Measurements from ENCODE around the gene ICA1L.
"Not testable (repeated sequence)": the region's sequence is repeated elsewhere in the genome, so short reads cannot be mapped to it uniquely, and the experiment has no call there.

Gene ICA1L

DNA sequence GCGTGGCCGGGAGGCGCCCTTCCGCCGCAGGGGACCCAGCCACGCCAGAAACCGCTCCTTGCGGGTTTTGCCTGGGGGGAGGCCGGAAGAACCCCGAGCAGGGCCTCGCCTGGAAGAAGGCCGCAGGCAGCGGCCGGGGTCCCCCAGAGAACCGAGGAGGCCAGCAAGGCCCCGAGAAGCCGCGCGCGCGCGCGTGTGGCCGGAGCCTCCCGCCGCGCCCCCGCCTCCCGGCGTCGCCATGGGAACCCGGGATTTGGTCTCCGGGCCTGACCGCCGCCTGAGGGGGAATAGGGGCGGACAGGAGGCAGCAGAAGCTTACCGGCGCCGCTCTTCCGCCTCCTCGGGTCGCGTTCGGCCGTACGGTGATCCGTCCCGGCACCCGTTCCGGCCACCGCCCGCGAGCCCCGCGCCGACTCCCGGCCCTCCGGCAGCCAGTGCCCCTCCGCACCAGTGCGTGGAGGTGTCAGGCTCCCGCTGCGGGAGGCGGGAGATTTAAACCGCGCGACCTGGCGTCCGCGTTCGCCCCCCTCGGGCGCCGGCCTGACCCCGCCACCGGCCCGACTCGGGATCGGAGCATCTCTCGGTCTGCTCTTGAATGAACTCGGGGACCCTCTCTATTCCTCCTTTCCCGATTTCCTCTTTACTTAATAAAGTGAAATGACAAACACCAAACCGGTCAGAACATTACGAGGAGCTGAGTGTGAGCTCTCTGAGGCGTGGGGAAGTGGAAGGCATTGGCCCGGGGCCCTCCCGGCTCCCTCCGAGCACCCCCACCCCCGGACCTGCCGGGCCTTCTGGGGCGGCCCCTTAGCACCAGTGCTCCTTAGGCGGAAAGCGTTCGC, at the start of gene ICA1L:
TSS of gene ICA1L (minus strand) at position 467 of the 842 bp plus-strand sequence. CDS start 42,757 bp downstream, outside the sequence.
- DNase-seq, result peak; percentile 62 to 75

DNA sequence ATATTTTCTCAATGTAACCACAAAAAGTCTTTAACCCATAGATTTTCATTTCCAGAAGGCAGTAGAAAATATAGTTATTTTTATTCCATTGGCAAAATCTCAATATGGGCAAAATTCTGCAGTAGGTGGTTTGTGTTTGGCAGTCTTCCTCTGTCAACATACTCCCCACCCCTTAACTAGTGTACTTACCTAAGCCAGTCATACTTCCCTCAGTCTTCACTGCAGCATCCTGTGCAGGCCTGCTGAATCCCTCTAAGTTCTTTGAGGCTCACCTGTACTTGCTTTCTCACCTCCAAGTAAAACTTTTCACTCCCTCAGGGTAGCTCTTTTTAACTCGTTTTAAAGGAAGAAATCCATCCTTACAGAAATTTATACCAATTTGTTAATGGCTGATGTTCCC, 47.3 kb upstream of the ICA1L start:
- DNase-seq, result no peak

DNA sequence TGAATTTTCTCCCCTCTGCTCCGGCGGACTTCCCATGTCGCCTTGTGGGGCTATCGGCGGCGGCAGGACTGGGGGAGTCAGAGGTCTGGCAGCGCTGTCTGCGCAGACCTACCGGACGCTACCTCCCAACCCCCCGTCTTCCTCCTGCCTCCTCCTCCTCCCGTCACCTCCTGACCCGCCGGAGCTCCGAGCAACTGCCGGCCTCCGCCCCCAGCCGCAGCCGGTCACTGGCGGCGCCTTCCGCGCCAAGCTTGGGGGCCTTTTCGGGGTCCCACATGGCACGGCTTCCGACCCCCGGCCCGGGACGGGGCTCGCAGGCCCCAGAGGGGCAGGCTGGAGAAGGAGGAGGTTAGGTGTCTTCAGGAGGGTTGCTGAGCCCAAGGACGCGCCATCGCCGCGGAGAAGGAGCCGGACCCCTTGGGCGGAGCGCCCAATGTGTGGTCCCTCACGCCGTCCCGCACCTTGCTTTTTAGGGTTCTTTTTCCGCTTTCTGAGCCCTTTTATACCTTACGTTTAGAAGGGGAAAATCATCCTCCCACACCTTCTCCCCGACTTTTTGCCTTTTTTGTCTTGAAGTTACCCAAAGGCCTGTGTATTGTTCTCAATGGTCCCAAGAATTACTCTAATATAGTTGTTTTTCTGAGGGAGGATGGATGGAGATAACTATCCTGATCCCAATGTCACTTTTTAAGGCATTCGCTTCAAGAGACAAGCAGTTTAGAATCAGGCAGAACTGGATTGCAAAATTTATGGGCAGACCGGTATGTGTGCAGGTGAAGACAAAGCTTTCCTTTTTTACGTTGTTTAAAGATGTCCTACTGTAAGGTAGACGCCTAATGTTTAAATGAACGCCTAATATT, 41.0 kb upstream of the ICA1L start:
- DNase-seq, result not testable (repeated sequence)

DNA sequence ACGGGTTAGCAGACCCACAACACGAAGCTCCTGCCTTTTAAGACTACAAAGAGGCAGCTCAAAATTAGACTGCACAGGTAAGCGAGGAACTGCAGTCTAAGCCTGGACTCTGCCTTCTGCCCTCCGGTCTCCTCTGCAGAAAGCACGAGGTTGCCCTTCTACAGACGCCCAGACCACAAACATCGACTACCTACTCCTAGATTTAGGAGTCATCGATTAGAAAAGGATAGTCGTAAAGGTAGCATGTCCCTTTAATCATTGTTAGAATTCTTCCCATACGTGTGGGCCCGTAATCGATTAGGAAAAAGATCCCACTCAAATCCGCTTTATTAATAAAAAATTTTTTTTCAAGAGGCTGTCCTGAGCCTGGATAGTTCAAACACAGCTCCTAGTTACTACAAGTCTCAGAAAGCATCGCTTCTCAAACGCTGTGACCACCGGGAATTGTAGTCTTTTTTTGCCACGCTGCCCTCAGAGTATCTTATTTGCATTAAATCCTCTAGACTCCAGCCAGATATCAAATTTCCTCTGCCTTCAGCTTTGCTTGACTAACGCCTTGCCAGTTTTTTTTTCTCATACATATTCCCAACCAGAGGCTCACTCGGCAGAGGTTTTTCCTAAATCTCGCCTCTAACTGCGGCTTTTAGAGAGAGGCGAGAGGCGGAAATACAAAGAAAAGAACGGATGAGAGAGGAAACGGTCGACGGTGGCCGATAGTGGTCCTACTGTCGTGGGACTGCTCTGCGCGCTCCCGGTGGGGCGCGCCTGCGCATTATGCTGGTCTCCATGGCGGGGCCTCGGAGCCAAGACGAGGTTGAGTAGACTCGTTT, 40.2 kb upstream of the ICA1L start, which contains the start of the genes CARF and WDR12:
TSS of gene CARF (plus strand) at position 764 of the 830 bp plus-strand sequence. CDS start 29,628 bp downstream, outside the sequence.
TSS of gene WDR12 (minus strand) at position 162 of the 830 bp plus-strand sequence. CDS start 197 bp downstream, outside the sequence.
- peak; percentile 89 to 95 for DNase-seq

DNA sequence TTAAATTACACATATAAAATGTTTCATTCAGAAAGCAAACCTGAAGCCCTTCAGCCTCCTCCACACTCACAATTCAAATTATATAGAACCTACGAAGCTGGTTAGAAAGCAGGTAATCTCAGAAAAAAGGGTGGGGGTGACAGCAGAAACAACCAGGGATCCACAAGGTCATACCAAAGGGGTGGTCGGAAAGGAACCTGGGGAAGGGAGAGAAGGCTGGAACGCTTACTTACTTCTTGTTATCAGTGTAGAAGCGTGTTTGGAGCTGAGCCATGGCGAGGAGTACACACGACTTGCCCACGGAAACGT, 39.6 kb upstream of the ICA1L start:
- no peak for DNase-seq

DNA sequence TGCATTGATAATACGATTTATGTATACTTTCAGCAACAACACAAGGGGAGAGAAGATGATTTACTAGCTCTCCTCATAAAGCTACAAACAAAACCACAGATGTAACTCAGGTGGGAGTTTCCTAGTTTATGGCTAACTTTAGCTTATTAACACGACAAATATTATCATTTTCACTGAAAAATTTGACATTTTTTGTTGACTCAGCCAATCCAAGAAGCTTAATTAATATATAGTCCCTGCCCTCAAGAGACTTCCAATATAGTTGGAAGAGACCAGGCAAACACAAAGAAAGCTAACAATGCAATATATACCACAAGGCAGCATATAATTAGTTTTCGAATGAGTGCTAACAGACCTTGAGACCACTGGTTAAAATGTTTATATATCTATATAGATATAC, 39.1 kb upstream of the ICA1L start:
- DNase-seq, result no peak

DNA sequence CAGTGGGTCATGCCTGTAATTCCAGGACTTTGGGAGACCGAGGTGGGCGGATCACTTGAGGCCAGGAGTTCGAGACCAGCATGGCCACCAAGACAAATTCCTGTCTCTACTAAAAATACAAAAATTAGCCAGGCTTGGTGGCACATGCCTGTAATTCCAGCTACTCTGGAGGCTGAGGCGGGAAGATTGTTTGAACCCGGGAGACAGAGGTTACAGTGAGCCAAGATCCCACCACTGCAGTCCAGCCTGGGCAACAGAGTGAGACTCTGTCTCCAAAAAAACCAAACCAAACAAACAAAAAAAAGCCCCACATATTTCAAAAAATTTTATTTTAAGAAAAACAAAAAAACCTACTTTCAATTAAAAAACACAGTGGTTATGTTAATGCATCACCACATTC, 38.7 kb upstream of the ICA1L start:
- not testable (repeated sequence) for DNase-seq

DNA sequence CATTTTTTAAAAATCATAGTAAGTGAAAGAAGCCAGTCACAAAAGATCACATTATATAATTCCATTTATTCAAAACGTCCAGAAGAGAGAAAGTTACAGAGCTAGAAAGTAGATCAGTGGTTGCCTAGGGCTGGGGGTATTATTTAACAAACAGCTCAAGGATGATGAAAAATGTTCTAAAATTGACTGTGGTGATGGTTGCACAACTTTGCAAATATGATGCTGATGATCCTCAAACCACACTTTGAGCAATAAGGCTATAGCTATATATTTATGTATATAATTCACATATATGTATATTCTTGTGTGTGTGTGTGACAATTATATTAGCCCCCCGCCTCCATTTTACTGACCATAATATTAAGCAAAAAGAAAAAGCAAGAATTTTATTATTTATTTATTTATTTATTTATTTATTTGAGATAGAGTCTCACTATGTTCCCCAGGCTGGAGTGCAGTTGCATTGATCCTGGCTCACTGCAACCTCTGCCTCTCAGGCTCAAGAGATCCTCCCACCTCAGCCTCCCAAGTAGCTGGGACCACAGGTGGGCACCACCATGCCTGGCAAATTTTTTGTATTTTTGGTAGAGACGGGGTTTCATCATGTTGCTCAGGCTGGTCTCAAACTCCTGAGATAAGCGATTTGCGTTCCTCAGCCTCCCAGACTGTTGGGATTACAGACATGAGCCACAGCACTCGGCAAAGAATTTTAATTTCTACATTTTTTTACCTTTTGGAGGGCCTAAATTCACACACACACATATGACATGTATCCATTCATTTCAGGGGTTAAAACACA, 38.0 kb upstream of the ICA1L start:
- DNase-seq, result no peak

DNA sequence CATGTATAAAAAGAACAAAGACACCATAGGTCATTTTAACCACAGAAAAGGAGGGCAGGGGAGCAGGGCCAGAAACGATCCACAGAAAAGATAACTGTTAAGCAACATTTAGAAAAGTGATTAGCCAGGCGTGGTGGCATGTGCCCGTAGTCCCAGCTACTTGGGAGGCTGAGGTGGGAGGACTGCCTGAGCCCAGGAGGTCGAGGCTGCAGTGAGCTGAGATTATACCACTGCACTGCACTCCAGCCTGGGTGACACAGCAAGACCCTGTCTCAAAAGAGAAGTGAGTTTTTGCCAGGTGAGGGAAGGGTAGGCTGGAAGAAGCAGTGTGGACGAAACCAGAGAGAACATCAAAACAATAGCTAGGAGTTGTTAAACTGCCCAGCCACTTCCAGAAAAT, 36.6 kb upstream of the ICA1L start:
- DNase-seq, result no peak

DNA sequence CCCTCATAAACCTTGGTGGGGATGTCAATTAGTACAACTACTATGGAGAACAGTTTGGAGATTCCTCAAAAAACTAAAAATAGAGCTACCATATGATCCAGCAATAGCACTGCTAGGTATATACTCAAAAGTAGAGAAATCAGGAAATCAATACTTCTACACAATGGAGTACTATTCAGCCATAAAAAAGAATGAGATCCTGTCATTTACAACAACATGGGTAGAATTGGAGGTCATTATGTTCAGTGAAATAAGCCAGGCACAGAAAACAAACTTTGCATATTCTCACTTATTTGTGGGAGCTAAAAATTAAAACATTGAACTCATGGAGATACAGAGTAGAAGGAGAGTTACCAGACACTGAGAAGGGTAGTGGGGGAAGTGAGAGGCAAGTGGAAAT, 33.9 kb upstream of the ICA1L start:
- not testable (repeated sequence) for DNase-seq

DNA sequence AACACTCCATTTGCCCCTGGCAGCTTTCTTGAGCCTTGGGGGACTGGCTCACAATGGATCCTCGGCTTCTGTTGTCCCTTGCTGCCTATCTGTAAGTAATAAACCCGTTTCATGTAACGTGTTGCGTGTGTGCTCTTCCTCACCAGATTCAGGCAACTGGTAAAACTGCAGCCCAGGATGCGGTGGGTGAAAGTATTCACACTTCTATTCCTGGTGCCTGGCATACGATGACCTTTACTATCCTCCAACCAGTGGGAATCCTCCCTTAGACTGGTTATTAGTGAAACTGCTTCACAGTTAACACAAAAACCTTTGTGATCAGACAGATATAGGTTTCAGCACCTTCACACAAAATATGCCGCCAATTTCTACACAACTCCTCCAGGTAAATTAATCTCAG, 13.6 kb upstream of the ICA1L start:
- DNase-seq, result no peak

DNA sequence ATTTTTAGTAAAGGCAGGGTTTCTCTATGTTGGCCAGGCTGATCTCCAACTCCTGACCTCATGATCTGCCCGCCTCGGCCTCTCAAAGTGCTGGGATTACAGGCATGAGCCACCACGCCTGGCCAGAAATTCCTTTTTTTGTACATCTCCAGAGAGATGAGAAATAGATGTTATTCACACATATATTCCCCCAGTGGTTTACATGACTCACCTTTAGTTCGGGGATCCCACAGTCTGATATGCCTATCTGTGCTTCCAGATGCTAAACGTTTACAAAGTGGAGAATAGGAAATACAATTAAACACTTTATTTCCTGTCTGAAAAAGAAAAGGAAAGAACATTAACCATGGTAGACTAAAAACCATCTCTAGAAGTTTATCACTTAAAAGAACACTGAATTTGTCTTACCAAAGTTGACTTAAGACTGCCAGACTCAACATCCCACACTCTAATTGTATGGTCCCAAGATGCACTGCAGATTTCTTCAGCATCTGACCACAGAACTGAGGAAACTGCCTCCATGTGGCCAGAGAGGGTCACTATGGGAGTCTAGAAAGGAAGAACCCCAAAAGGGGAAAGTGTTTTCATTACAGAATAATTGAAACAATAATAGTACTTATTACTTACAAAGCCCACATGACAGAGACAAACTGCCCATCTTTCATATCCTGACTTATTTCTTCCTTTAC, 12.6 kb upstream of the ICA1L start:
- no peak for DNase-seq

DNA sequence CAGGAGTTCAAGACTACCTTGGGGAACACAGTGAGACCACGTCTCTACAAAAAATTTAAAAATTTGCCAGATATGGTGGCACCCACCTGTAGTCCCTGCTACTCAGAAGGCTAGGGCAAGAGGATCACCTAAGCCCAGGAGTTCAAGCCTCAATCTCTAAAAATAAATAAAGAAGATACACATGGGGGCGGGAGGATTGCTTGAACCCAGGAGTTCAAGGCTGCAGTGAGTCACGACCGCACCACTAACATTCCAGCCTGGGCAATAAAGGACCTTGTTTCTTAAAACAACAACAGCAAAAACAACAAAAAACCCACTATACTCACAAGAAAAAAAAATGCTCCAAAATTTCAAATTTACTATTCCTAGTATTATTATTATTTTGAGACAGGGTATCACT, 10.0 kb upstream of the ICA1L start:
- DNase-seq, result no peak

DNA sequence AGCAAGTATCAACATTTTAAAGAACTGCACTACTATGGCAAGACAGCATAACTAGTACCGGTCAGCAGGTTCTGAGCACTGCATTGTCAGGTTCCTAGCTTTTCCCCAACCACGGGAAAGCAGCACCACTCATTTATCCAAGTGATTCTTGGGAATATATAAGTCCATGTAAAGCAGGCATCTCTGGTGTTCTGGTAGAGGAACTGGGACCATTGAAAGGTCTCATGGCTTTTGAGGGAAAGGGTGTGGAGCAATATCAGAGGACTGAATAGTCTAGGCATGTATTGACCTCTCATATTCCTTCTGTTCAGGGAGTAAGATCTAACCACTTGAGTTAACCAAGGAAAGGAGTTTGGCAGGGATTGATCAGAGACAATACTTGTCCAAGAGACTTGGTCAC, 6.1 kb upstream of the ICA1L start:
- no peak for DNase-seq

DNA sequence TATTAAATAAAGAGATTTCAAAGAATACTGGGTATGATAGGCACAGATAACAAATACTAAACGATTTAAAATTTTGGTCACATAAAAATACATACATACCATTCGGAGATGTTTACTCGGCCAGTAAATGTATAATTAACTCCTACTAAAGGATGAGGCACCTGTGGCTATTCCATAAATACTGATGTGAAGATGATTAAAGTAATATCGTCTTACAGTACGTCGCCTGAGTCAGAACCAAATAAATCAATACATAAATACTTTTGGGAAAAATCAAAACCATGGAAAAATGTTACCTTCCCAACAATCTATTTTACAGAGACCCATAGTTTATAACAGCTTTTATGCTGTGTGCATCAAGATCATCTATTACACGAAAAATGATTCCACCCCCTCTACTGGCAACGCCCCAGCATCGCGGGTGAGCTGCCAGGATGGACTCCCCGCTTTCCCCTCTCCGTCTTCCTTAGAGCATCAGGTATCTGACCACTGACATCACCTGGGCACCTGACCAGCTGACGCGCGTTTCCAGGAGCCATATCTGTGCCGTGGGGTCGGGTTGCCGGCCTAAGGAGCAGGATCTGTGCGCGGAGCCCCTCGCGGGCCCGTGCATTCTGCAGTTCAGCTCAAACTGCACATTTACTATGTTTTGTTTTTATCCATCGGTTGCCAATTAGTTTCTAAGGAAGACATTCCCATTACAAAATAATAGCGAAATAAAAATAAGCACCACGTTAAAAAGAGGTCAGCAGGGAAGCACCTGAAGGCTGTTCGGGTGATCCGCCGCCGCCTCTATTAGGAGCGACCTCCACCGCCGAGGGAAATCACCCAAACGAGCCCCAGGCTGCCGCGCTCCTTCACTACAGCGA, 901 bp downstream of the ICA1L start:
- peak; percentile 73 to 90 for DNase-seq

DNA sequence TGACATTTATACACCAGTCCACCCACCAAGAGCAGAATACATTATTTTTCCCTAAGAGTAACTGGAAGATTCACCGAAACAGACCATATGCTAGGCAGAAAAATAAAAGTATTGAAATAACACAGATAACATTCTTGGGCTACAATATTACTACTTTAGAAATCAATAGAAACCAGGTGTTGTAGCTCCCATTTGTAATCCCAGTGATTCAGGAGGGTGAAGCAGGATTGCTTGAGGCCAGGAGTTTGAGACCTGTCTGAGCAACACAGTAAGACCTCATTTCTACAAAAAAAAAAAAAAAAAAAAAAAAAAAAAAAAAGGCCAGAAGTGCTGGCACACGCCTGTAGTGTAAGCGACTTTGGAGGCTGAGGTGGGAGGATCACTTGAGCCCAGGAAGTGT, 9.6 kb downstream of the ICA1L start:
- no peak for DNase-seq

DNA sequence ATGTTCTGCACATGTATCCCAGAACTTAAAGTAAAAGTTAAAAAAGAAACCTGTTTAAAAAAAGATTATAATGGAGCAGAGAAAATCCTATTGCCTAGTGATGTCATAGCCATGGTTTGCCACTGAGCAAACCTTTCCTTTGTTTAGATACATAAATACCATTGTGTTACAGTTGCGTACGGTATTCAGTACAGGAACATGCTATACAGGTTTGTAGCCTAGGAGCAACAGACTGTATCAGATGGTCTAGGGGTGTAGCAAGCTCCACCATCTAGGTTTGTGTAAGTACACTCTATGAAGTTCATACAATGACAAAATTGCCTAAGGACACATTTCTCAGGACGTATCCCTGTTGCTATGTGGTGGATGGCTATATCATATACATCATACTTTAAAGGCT, 13.0 kb downstream of the ICA1L start:
- no peak for DNase-seq

DNA sequence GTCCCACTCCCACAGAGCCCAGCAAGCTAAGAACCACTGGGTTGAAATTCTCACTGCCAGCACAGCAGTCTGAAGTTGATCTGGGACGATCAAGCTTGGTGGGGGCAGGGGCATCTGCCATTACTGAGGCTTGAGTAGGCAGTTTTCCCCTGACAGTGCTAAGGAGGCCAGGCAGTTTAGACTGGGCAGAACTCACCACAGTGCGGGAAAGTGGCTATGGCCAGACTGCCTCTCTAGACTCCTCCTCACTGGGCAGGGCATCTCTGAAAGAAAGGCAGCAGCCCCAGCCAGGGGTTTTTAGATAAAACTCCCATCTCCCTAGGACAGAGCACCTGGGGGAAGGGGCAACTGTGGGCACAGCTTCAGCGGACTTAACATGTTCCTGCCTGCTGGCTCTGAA, 22.2 kb downstream of the ICA1L start:
- DNase-seq, result not testable (repeated sequence)

DNA sequence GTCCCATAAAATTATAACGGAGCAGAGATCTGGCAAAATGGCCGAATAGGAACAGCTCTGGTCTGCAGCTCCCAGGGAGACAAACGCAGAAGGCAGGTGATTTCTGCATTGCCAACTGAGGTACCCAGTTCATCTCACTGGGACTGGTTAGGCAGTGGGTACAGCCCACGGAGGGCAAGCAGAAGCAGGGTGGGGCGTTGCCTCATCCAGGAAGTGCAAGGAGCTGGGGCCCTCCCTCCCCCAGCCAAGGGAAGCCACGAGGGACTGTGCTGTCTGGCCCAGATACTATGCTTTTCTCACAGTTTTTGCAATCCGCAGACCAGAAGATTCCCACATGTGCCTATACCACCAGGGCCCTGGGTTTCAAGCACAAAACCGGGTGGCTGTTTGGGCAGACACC, 22.8 kb downstream of the ICA1L start:
- no peak for DNase-seq

All from NCI-H2081 (cell line).